Ishikawa (cell line): ENCODE measurements around the gene PRR35.

Experiments
- CEBPB ChIP-seq: IDR thresholded peaks from 2 replicates; pipeline ENCODE4 v1.6.1; 2012
- CREB1 ChIP-seq: IDR thresholded peaks from 2 replicates; pipeline ENCODE4 v1.6.1; 2012; ENCODE audit warnings: low read depth
- EGR1 ChIP-seq: IDR thresholded peaks from 2 replicates; pipeline ENCODE4 v1.6.1; 2012
- EP300 ChIP-seq: IDR thresholded peaks from 2 replicates; pipeline ENCODE4 v1.6.1; 2012; ENCODE audit warnings: borderline replicate concordance
- FOXM1 ChIP-seq: IDR thresholded peaks from 2 replicates; pipeline ENCODE4 v1.6.1; 2012; ENCODE audit warnings: low read depth, borderline replicate concordance
- MAX ChIP-seq: IDR thresholded peaks from 2 replicates; pipeline ENCODE4 v1.6.1; 2012
- NFIC ChIP-seq: IDR thresholded peaks from 2 replicates; pipeline ENCODE4 v1.6.1; 2012
- RAD21 ChIP-seq: IDR thresholded peaks from 2 replicates; pipeline ENCODE4 v1.6.1; 2012; ENCODE audit warnings: low read depth
- REST ChIP-seq: IDR thresholded peaks from 2 replicates; pipeline ENCODE4 v1.6.1; 2012; ENCODE audit warnings: low read depth, mild to moderate bottlenecking
- TAF1 ChIP-seq: IDR thresholded peaks from 2 replicates; pipeline ENCODE4 v1.6.1; 2012; ENCODE audit warnings: low read depth, mild to moderate bottlenecking
- TCF12 ChIP-seq: IDR thresholded peaks from 2 replicates; pipeline ENCODE4 v1.6.1; 2012; ENCODE audit warnings: low read depth
- TEAD4 ChIP-seq: IDR thresholded peaks from 2 replicates; pipeline ENCODE4 v1.6.1; 2012
- USF1 ChIP-seq: IDR thresholded peaks from 2 replicates; pipeline ENCODE4 v1.6.1; 2012
- YY1 ChIP-seq: IDR thresholded peaks from 2 replicates; pipeline ENCODE4 v1.6.1; 2012; ENCODE audit warnings: low read depth
- ZBTB7A ChIP-seq: IDR thresholded peaks from 2 replicates; pipeline ENCODE4 v1.6.1; 2012; ENCODE audit warnings: low read depth

PRR35 gene

GRCh38 chr16:585351-585750, 25.2 kb downstream of the PRR35 start:
- no peak for TF ChIP-seq TCF12
- peak; percentile 17; the same call in 1 of the 2 replicates for TF ChIP-seq MAX
- TF ChIP-seq ZBTB7A = no peak

DNA sequence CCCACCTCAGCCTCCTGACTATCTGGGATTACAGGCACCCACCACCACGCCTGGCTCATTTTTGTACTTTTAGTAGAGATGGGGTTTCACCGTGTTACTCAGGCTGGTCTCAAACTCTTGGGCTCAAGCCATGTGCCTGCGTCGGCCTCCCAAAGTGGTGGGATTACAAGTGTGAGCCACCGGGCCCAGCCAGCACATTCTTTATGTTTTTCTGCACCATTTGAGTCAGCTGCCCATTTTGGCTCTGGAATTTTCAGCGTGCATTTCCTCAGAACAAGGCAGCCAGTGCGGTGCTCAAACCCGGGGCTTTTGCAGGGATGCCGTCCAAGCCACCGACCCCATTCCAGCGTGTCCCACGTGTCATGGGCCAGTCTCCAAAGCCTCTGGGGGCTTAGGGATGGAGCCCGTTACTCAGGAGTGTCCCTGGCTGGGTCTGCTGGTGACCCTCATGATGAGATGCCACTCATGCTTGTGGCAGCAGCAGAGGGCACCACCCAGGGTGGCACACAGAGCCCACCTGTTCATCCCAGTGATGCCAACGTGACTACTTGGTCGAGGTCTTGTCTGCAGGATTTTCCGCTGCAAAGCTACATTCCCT, 26.0 kb downstream of the PRR35 start:
- no peak for TF ChIP-seq FOXM1
- TF ChIP-seq ZBTB7A = no peak
- no peak for TF ChIP-seq NFIC
- TF ChIP-seq TAF1 = no peak
- TF ChIP-seq TEAD4 = 0 out of 2 replicates have a peak, but pooled peaks have one; percentile 9
- TF ChIP-seq EGR1 = no peak
- TF ChIP-seq MAX = peak; percentile 51; the same call in 1 of the 2 replicates
- TF ChIP-seq REST = no peak
- 0 out of 2 replicates have a peak, but pooled peaks have one; percentile 1 for TF ChIP-seq USF1
- TF ChIP-seq TCF12 = no peak
- no peak for TF ChIP-seq EP300
- no peak for TF ChIP-seq CEBPB
- no peak for TF ChIP-seq RAD21
- TF ChIP-seq YY1 = no peak
- no peak for TF ChIP-seq CREB1

GRCh38 chr16:586645-587590, 26.7 kb downstream of the PRR35 start:
- TF ChIP-seq CREB1 = no peak
- TF ChIP-seq NFIC = peak; percentile 71

GRCh38 chr16:588639-588888, 28.4 kb downstream of the PRR35 start:
- TF ChIP-seq USF1 (no peak), TCF12 (no peak), YY1 (no peak), NFIC (no peak), FOXM1 (no peak), EGR1 (no peak), CEBPB (no peak), CREB1 (no peak), RAD21 (no peak), TEAD4 (no peak), REST (no peak), TAF1 (no peak), EP300 (no peak), MAX (no peak), ZBTB7A (no peak)

DNA sequence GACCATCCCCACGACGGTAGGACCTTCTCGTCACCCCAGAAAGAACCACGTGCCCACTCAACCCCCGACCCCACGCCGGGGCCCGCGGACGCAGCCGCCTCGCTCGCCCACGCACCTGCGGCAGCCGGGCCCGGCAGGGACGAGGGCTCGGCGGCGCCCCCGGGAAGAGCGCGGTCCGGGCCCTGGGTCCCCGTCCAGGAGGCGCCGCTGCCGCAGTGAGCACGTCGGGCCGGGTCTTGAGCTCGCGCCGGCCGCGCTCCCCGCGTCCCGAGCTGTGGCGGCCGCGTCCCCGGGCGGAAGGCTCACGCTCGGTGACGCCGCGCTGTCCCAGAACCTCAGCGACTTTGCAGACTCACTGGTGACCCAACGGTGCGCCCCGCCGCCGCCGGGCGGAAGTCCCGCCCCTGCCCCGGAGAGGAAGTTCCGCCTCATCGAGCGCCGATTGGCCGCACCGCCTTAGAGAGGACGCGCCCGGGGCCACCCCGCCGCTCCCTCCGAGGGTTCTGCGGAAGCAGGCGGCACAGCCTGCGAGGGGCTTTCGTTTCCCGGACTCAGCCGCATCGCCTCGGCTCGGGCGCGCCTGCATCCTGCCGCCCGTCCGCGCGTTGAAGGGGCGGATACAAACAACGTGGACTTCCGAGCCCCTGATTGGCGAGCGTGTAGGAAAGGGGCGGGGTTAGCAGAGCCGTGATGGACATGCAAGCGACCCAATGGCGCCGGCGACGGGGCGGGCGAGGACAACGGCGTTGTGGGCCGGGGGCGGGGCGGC, 28.9 kb downstream of the PRR35 start:
- TF ChIP-seq TCF12 (peak; percentile 54), MAX (peak; percentile 23; the same call in 1 of the 2 replicates), TEAD4 (peak; percentile 28; the same call in 1 of the 2 replicates), EP300 (no peak), EGR1 (peak; percentile 80), USF1 (peak; percentile 43), YY1 (peak; percentile 40; the same call in 1 of the 2 replicates), TAF1 (peak; percentile 88), CREB1 (no peak), NFIC (no peak), REST (no peak)
